H4 (cell line): Measurements from ENCODE around the gene CUL5. TPM values are rescaled to one million over a fixed set of nuclear protein-coding genes. Genes with fewer than 3 reads are reported as not detected.
"Not testable (repeated sequence)": the region's sequence is repeated elsewhere in the genome, so short reads cannot be mapped to it uniquely, and the experiment has no call there.

ENCODE experiments used
- DNase-seq: peaks from one replicate; pipeline ENCODE4 v3.0.0-alpha.2; 2015; ENCODE audit warnings: low spot score
- total RNA-seq: library from RNA; depleted of rRNA; stranded (reverse); fragments of >200 nt; shearing (Covaris generic); gene quantifications from 2 replicates; pipeline ENCODE4 v1.2.3, GENCODE V29; 2014

The CUL5 gene
- total RNA-seq, 1 experiment from 2014 or later: 18.4 TPM

- peak; percentile 27 for DNase-seq
Measured at GRCh38 chr11:108019870-108020540, 11.3 kb downstream of the CUL5 start.

- DNase-seq: no peak
Measured at GRCh38 chr11:108025387-108026080, 16.8 kb downstream of the CUL5 start.

- no peak for DNase-seq
Measured at GRCh38 chr11:108027057-108027456, 18.4 kb downstream of the CUL5 start.

- DNase-seq: not testable (repeated sequence)
Measured at GRCh38 chr11:108028822-108029441, 20.2 kb downstream of the CUL5 start.

GRCh38 chr11:108031604-108032003 is 22.9 kb downstream of the CUL5 start:
- not testable (repeated sequence) for DNase-seq

- no peak for DNase-seq
Measured at GRCh38 chr11:108032800-108033199, 24.1 kb downstream of the CUL5 start.

GRCh38 chr11:108034034-108034433 is 25.3 kb downstream of the CUL5 start:
- no peak for DNase-seq

- DNase-seq: no peak
Measured at GRCh38 chr11:108034952-108035351, 26.3 kb downstream of the CUL5 start.

- DNase-seq: no peak
Measured at GRCh38 chr11:108035690-108036089, 27.0 kb downstream of the CUL5 start.

- no peak for DNase-seq
Measured at GRCh38 chr11:108037211-108037610, 28.5 kb downstream of the CUL5 start.

- DNase-seq: no peak
Measured at GRCh38 chr11:108037636-108038035, 28.9 kb downstream of the CUL5 start.

- DNase-seq: no peak
Measured at GRCh38 chr11:108048269-108048668, 39.6 kb downstream of the CUL5 start.

- DNase-seq: no peak
Measured at GRCh38 chr11:108062336-108062735, 53.6 kb downstream of the CUL5 start.

- no peak for DNase-seq
Measured at GRCh38 chr11:108063410-108063809, 54.7 kb downstream of the CUL5 start.

GRCh38 chr11:108069947-108070346 is 61.2 kb downstream of the CUL5 start:
- peak; percentile 39 for DNase-seq

- no peak for DNase-seq
Measured at GRCh38 chr11:108084811-108085210, 76.1 kb downstream of the CUL5 start.

- DNase-seq: no peak
Measured at GRCh38 chr11:108085672-108086071, 77.0 kb downstream of the CUL5 start.

GRCh38 chr11:108092134-108092533 is 83.4 kb downstream of the CUL5 start:
- no peak for DNase-seq

- peak; percentile 56 for DNase-seq
Measured at GRCh38 chr11:108093128-108093904, 84.6 kb downstream of the CUL5 start.

- no peak for DNase-seq
Measured at GRCh38 chr11:108097179-108097578, 88.5 kb downstream of the CUL5 start.

- no peak for DNase-seq
Measured at GRCh38 chr11:108101090-108101775, 92.5 kb downstream of the CUL5 start.

- no peak for DNase-seq
Measured at GRCh38 chr11:108111126-108111525, 102.4 kb downstream of the CUL5 start.
